Activated T-helper 2 cell treated with anti-CD3 and anti-CD28 coated beads, Interferon-gamma antibody, Interleukin-2, Interleukin-4, amounts not matched to agents 10 μg/mL and 5 μg/mL and 100 μg/mL, durations not matched to agents 14 hours and 24 hours and 36 hours (primary cell): ENCODE results near the gene PRUNE2. TPM values are rescaled to one million over a fixed set of nuclear protein-coding genes. Genes with fewer than 3 reads are reported as not detected.

Experiments
- total RNA-seq: library from RNA; stranded (reverse); gene quantifications from 2 replicates; pipeline ENCODE4 v1.2.3, GENCODE V29; 2022

Gene PRUNE2
- total RNA-seq, 1 donor from 2014 or later: 0.27 TPM

Other genes starting within 250 kb of the PRUNE2 start
- not detected in 2 replicates for gene PCA3, start 141.7 kb downstream of the PRUNE2 start, total RNA-seq
- gene FOXB2, start 113.5 kb upstream of the PRUNE2 start, total RNA-seq: not detected in 2 replicates